HG03095 (cell line): ENCODE results near the gene DBNL.

Source experiments
- ATAC-seq: cut with Tn5 transposase; IDR thresholded peaks from one replicate; pipeline ENCODE4 v1.9.1; 2021; ENCODE audit warnings: moderate library complexity; ENCODE audit not compliant: unreplicated experiment

The DBNL gene

DNA sequence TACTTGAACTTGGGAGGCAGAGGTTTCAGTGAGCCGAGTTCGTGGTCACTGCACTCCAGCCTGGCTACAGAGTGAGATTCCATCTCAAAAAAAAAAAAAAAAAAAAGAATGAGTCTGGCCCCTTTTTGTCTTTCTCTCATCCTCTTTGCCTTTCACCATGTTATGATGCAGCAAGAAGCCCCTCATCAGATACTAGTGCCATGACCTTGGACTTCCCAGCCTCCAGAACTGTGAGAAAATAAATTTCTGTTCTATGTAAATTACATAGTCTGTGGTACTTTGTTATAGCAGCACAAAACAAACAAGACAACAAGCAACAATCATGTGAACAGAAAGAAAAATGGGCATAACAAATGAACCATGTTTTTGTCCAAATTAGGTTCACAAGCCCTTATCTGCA lies 2.3 kb upstream of the DBNL start:
- no peak for ATAC-seq

DNA sequence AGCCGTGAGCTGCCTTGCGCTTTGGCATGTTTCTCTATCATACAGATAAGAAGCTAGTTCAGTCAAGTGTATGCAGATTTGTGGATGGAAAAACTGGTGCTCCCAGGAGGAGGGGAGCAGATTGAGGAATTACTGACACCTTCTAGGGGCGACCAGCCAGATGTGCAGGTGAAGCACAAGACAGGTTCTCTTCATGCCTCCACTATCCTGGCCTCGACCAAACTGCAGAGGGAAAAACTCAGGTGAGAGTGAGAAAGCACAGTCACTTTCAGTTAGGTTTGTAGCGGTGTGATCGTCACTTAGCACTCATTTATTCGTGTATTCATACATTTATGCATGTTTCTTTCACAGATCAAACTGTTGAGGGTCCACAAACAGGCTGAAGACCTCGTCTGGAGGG lies 600 bp upstream of the DBNL start:
- ATAC-seq: no peak

DNA sequence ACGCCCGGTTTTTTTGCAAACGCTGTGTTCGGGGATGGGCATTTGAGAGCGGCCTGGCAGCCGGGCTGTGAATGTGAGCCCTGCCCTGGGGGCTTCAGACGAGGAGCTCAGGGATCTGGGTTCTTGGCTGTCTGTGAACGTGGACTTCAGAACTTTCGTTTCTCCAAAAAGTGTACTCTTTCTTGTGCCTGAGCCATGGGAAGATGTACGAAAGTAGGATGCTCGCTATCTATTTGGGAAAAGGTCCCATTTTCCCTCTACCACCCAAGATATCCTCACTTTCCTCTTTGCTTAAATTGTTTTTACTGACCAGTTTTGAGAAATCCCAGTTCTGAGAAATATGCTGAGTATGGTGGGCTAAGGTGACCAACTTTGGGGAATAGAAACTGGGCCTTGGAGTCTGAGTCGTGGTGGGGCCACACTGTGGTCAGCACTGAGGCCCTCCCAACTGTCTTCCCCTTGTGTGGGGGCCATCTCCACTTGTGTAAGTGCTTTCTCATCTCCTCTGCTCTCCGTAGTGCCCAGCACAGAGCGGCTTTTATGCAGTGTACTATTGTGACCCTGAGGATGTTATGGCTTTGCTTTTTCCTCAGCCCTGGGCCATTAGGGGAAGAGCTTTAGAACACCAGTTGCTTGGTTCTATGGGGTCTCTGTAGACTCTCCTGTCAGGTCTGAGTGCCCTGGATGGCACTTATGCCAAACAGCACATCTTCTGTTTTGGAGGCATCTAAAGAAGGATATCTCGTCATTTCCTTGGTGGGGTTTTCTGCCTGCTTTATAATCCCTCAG lies 918 bp downstream of the DBNL start:
- ATAC-seq: no peak

DNA sequence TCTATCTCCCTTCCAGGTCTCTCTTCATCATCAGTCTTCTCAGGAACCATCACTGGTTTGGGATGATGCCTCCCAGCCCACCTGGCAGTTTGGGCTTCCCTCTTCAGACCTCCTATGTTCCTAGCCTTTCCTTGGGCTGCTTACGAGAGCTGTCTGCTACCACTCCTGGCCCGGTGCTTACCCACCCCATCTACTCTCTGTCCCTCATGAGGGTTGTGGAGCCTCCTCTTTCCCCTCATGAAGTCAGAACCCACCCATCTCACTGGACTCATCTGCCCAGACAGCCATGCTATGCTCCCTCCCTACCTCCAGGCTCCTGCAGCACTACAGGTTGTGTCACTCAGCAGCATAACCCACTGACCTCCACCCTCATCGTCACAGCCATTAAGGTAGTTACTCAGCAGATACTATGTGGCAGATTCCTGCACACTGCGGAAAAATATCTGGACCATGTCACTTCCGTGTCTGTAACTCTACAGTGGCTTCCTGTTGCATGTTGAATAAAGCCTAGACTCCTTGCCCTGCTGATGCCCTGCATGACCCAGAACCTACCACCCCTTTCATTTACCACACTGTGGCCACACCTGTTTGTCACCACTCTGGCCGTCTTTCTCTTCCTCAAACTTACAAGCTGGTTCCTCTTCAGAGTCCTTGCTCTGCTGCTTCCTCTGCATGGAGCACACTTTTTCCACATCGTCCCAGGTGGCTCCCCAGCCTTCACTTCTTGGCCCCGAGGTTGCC lies 2.0 kb downstream of the DBNL start:
- peak; percentile 39 for ATAC-seq

DNA sequence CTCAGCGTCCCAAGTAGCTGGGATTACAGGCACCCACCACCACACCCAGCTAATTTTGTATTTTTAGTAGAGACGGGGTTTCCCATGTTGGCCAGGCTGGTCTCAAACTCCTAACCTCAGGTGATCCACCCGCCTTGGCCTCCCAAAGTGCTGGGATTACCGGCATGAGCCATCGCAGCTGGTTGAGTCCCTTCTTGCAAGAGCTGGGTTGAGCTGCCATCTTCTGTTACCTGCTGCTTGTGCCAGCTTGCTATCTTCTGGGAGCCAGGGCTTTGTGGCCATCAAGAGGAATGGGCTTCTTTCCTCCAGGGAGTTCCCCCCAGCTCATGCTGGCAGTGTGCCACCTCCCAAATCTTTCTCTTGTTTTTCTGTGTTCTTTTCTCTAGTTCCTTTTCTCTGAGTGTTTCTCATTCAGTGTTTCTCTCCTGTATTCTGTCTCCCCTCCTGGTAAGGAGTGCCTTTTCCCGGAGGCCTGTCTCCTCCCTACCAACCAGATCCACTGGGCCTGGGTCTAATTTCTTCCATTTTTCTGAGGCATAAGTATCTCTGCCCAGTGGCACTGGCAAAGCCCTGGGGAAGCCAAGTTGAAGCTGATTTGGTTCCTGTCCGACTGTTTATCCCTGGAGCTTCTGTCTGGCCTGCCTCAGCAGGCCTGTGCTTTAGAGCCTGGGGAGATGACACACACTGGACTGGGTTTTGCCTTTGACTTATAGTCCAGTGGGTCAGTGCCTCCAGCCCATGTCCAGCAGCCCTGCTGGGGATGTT lies 3.7 kb downstream of the DBNL start:
- ATAC-seq: no peak

DNA sequence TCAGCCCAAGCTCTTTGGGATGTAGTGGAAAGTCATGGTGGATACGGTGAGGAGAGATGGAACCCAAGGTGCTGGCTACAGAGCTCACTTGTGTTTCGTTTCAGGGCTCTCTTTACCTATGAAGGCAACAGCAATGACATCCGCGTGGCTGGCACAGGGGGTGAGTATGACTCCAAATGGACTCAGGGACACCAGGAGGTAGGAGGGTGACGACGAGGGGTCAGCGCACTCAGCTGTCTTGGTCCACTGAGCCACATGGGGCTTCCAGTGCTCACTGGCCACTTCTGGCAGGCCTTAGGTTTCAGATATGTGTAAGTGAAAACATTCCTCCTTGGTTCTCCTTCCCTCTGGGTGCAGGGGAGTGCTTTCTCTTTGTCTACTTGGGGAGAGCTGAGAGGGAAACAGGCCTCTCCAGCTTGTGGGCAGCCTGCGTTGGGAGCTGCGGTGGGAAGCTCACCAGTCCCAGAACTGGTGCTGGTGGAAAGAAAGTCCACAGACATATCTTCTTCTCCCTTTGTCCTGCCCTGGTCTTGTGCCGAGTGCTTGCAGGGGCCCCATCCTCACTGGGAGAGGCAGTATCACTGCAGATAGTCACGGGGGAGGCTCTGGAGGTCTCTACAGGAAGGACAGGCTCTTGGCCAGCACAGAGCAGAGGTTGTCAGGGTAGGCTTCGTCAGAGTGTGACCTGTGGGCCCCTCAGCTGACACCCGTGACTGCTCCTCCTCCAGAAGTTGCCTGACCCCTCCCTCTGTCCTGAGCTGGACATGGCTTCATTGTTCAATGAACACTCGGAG lies 5.8 kb downstream of the DBNL start:
- no peak for ATAC-seq

DNA sequence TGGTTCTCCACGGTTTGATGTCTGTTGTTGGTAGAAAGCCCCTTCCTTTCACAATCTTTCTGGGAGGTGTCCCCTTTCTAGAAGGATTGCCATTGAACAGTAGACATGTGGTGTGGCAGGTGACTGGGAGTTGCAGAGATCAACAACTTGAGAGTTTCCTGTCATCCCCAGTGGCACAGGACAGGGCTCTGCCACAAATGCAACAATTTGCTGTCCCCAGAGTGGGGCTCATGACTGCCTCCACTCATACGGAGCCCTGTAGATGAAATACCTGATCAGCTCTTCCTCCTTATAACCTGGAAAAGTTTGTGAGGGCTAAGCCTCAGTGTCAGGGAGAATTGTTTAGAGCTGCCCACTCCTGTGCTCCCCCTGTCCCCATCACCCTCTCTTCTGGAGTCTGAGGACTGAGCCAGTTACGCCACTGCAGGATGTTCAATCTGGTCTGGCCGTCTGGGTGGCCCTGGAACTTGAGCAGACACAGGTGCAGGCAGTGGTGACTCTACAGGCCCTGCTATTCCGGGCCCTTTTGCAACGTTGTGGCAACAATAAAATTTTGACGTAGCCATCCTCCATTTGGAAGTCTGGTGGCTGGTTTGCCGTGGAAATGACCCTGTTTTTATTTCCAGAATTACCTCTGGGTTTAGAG lies 6.5 kb downstream of the DBNL start:
- ATAC-seq: no peak

DNA sequence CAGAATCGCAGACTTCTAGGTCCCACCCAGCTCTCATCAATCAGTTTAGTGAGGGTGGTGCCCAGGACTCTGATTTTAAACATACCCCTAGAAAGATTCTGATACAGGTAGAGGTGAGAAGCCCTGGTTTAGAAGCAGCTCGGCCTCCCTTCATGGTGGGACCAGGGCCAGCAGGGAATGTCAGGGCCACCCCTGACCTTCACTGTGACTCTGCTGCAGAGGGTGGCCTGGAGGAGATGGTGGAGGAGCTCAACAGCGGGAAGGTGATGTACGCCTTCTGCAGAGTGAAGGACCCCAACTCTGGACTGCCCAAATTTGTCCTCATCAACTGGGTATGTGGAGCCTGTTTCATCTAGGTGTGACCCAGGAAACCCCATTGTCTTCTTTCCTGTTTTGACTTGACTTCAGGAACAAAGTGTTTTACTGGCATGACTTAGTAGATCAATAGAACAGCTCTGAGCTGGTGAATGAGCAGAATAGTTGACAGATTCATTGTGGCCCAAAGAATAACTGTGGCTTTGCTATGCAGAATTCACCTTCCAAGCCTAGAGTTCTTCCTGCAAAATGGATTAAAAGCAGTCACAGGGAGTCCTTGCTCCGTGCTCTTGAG lies 7.2 kb downstream of the DBNL start:
- ATAC-seq: no peak

DNA sequence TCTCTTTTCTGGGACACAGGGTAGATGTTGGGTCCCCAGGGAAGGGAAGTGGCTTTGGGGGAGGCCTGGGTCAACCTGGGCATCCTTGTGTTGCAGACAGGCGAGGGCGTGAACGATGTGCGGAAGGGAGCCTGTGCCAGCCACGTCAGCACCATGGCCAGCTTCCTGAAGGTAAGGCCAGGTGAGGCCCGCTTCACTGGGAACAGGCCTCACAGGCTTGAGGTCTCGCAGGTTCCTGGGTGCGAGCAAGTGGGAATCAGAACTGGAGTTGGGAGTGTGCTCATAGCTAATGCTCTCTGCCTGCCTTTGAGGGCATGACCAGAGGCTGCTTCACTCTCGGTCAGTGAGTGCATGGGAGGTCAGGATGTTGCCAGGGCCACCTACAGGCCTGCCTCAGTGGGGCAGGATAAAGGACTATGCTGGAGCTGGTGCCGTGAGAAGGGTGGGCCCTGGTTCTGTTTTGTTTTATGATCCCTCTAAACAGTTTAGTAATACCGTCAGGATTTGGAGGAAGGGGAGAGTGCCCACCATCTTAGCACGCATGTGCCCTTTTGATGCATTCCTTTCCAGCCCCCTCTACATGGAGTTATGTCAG lies 8.4 kb downstream of the DBNL start:
- ATAC-seq: no peak

DNA sequence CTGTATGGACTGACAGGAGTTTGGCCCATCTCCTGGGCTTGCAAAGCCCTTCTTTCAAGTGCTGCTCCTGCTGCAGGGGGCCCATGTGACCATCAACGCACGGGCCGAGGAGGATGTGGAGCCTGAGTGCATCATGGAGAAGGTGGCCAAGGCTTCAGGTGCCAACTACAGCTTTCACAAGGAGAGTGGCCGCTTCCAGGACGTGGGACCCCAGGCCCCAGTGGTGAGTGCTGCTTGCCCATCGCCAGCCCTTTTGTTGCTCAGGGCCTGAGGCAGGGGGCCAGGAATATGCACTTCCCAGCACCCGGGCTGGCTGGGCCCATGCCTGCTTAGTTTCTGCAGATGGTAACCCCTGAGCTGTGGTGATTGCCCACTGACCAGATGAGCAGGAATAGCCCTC lies 12.2 kb downstream of the DBNL start:
- ATAC-seq: no peak

DNA sequence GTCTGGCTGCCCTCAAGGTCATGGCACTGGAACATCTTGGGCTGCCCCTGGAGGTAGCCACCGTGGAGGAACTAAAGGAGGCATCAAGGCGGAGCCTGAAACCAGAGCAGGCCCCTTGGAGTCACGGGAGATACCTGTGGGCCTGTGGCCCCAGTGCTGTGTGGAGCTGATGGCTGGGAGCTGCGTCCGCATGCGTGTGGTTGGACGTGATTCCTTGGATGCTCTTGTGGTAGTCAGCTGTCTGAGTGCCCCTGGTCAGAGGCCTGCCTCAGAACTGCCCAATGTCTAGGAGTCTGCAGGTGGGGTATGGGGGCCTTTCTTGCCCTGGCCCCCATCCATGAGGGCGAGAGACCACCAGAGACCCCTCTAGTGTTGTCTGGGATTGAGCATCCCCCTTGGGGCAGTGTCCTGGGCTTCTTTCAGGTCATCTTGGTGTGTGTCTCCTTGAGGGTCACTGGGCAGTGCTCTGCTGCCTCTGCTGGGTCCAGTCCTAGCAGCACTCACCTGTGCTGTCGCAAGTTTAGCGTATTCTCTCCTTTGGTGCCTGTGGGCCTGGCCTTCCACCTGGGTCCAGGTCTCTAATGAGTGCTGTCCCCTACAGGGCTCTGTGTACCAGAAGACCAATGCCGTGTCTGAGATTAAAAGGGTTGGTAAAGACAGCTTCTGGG lies 12.8 kb downstream of the DBNL start:
- no peak for ATAC-seq

DNA sequence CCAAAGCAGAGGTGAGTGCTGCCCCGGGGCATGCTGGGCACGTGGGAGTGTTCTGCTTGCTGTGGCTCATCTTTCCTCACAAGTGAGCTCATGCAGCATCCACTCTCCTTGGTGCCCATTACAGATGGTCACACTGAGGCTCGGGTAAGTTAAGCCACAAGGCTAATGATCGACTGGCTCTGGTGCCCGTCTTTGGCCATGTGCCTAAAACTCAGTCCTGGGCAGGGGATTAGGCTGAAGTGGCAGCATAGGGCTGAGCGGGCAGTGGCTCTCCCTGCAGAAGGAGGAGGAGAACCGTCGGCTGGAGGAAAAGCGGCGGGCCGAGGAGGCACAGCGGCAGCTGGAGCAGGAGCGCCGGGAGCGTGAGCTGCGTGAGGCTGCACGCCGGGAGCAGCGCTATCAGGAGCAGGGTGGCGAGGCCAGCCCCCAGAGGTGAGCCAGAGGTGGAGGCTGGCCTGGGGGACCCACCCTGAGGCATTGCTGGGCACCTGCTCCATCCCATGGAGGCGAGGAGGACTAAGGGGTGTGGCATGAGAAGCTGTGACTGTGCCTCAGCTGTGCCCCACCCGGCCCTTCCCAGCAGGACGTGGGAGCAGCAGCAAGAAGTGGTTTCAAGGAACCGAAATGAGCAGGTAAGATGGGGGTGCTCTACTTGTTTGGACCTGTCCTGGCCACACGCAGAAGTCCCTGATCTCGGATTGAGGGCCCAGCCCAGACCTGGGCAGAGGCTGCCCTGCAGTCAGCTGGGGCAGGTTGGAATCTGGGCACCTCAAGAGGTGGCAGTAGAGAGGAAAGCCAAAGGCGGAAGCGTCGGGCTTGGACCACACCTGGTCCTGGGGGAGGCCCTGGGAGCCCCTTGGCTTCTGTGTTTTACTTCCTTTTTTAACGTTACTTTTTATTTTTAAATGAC lies 13.6 kb downstream of the DBNL start:
- no peak for ATAC-seq

DNA sequence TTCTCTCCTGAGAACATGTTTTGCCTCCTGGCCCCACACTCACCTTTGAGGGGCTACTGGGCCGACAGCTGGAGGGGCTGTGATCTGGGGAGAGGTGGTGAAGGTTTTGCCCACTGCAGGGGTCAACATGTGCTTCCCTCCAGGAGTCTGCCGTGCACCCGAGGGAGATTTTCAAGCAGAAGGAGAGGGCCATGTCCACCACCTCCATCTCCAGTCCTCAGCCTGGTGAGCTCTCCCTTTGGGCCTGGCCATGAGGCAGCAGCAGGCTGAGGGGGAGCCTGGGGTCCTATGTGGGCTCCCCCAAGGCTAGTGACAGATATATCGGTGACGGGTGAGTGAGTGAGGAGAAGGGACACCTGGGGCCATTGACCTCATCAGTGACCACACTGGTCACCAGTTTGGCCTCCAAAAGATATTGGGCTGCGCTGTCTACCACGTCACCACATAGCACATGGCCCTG lies 14.3 kb downstream of the DBNL start:
- no peak for ATAC-seq

DNA sequence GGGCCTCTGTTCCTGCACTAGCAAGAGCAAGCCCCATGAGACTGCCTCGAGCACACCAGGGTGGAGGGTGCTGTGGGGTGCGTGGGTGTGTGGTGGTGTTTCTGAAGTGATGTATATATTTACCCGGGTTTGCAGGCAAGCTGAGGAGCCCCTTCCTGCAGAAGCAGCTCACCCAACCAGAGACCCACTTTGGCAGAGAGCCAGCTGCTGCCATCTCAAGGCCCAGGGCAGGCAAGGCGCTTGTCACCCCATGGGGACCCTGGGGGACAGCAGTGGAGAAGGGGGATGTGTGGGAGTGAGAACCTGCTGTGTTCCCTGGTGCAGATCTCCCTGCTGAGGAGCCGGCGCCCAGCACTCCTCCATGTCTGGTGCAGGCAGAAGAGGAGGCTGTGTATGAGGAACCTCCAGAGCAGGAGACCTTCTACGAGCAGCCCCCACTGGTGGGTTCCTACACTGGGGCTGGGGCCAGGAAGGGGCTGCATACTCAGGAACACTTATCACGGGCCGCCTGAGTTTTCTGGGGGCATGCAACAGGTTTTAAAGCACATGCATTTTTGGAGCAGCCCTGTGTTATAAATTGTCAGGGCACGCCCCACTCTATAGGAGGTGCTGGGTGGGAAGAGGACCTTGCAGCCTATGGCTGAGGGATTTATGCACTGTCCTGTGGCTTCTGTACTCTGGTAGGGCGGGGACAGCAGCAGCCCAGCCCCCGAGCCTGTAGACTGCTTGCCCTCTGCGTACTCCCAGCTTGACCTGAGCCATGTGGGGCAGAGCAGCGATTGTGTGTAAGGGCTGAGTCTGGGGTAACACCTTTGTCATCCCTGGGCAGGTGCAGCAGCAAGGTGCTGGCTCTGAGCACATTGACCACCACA lies 15.0 kb downstream of the DBNL start:
- no peak for ATAC-seq

DNA sequence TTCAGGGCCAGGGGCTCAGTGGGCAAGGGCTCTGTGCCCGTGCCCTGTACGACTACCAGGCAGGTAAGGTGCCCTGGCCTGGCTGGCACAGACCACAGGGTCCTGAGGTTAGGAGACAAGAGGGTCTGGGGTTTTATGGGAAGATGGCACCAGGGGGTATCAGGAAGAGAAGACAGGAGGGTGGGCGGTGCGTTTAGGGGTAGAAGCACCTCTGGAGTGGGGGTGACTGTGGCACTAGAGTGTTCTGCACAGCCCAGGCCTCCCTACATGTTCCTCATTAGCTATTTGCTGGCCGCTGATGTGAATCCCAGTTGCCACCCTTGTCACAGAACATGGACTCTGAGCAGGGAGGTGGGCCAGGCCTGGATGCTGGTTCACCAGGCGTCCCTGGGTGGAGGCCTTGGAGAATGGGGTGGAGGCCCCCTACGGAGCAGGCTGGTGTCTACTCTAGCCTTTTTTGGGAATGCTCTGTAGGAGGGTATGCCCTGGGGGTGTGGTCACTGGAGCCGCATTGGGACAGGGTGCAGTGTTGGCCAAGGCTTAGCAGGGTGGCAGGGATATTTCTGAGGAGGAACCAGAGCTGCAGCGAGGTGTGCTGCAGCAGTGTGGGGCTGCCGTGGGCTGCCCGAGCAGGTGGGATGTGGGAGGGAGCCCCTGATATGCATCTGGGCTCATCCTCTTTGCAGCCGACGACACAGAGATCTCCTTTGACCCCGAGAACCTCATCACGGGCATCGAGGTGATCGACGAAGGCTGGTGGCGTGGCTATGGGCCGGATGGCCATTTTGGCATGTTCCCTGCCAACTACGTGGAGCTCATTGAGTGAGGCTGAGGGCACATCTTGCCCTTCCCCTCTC lies 15.8 kb downstream of the DBNL start:
- ATAC-seq: no peak
